NCI-H2196 (cell line): ENCODE measurements around the gene ATP6V0E2.
"Not testable (repeated sequence)": the region's sequence is repeated elsewhere in the genome, so short reads cannot be mapped to it uniquely, and the experiment has no call there.

Experiments used
- DNase-seq: peaks from one replicate; lab custom pipeline; 2025; ENCODE audit not compliant: unreplicated experiment; lab: John Stamatoyannopoulos, UW

Gene ATP6V0E2

DNA sequence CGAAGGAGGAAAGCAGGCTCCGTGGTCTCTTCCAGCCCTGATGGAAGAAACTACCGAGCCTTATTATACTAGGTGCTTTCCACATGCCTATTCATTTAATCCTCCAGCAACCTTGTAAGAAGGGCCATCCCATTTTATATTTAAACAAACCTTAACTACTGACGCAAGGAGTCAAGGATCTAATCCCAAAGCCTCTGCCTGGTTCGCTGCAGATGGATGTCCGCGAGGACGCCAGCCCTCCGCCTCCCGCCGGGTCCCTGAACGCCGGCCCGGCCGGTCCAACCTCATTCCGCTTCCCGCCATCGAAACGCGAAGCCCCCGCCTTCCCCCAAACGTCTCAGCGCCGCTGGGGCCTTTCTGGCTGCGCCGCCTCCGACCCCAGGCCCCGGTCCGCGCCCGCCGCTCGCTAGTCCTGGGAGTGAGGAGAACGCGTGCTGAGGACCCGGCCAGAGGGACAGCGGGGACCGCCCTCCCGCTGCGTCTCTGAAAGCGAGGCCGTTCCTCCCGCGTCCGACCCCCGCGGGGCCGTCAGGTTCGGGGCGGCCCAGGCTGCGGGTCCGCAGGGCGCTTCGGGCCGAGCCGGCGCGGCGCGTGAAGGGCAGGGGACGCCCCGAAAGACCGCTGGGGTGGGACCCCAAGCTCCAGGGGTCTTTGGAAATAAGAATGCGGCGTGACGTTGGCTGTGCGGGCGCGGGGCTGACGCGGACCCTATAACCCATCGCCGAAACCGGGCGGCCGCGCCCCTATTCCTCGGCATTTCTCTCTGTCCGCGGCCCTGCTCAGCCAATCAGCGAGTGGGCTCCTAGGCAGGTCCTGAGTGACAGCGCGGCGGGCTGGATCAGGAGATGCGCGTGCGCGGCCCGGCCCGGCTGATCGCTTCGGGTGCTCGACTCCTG is at the start of gene ATP6V0E2:
TSS of gene ATP6V0E2 (plus strand) at position 896 of the 896 bp plus-strand sequence. CDS start 97 bp downstream, outside the sequence.
- peak; percentile 95 for DNase-seq

DNA sequence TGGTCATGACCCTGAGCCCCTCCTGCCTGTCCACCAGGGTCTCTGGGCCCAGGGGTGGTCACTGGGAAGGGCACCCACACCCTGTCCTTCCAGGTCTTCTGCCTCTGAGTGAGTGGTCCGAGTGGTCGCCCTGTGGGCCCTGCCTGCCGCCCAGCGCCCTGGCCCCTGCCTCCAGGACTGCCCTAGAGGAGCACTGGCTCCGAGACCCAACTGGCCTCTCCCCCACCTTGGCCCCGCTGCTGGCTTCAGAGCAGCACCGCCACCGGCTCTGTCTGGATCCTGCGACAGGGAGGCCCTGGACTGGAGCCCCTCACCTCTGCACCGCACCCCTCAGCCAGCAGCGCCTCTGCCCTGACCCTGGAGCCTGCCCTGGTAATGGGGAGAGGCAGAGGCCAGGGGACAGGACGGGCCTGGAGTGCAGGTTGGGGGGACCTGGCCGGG is 49.4 kb upstream of the ATP6V0E2 start:
- DNase-seq = no peak

DNA sequence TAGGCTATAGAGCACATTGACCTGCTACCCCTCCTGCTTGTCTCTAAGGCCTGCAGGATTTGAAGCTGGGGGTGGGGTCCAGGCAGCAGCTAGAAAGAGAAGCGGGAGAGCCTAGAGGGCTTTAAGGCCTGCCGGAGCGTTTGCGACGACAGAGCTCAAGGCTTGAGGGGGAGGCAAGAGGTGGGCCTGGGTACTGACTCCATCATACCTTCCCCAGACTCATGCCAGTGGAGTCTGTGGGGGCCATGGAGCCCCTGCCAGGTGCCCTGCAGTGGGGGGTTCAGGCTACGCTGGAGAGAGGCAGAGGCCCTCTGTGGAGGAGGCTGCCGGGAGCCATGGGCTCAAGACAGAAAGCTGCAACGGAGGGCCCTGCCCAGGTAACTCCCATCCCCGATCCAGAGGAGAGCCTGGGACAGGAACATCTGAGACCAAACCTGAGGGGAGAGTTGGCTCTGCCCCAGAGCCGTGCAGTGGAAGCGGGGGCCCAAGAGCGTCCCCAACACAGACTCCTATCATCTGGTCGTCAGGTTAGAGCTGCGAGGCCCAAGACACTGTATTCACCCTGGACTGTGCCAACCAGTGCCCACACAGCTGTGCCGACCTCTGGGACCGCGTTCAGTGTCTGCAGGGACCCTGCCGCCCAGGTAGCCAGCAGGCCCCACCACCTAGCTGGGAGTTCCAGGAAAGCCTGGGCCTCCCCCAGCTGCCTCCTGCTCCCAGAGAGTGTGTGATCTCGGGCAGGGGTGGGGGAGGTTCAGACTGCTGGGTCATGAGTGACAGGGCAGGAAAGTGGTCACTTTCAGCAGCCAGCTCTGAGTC is 48.8 kb upstream of the ATP6V0E2 start:
- DNase-seq = no peak

DNA sequence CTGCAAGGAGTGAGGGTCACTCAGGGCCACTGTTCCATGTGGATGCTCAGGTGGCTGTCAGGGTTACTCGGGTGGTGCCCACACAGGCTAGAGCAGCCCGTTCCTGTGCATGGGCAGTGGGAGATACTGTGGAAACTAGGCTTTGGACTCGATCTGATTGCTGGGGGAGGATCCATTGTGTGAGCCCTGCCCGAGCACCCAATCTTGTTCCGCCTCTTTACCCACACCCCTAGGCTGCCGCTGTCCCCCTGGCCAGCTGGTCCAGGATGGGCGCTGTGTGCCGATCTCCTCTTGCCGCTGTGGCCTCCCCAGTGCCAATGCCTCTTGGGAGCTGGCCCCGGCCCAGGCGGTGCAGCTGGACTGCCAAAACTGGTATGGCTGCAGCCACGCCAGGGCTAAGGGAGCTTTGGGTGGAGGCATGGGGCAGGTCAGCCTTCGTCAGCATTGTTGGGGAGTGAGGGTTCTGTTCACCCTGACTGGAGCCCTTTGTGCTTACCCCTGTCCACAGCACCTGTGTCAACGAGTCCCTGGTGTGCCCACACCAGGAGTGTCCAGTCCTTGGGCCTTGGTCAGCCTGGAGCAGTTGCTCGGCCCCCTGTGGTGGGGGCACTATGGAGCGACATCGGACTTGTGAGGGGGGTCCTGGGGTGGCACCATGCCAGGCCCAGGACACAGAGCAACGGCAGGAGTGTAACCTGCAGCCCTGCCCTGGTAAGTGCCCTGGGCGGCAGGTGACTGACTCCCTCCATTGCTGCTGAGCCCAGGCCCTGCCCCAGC is 48.0 kb upstream of the ATP6V0E2 start:
- DNase-seq = no peak

DNA sequence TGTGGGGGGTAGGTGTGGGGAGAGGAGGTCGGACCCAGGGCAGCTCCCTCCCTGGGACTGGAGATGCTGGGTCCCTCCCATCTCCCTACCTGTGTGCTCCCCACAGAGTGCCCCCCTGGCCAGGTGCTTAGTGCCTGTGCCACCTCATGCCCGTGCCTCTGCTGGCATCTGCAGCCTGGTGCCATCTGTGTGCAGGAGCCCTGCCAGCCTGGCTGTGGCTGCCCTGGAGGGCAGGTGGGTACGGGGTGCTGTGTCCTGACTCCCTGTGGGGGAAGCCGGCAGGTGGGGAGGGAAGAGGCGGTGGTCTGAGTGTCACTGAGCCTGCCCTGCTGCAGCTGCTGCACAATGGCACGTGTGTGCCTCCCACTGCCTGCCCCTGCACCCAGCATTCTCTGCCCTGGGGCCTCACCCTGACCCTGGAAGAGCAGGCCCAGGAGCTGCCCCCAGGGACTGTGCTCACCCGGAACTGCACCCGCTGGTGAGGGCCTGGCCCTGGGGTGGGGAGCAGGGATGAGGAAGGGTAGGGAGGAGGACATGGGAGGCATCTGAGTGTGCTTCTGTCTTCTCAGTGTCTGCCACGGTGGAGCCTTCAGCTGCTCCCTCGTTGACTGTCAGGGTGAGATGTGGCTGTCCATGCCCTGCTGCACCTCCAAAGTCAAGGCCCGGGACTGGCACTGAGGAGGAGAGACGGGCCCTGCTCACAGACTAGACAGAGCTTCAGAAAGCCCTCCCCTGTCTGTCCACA is 47.3 kb upstream of the ATP6V0E2 start:
- DNase-seq = no peak

DNA sequence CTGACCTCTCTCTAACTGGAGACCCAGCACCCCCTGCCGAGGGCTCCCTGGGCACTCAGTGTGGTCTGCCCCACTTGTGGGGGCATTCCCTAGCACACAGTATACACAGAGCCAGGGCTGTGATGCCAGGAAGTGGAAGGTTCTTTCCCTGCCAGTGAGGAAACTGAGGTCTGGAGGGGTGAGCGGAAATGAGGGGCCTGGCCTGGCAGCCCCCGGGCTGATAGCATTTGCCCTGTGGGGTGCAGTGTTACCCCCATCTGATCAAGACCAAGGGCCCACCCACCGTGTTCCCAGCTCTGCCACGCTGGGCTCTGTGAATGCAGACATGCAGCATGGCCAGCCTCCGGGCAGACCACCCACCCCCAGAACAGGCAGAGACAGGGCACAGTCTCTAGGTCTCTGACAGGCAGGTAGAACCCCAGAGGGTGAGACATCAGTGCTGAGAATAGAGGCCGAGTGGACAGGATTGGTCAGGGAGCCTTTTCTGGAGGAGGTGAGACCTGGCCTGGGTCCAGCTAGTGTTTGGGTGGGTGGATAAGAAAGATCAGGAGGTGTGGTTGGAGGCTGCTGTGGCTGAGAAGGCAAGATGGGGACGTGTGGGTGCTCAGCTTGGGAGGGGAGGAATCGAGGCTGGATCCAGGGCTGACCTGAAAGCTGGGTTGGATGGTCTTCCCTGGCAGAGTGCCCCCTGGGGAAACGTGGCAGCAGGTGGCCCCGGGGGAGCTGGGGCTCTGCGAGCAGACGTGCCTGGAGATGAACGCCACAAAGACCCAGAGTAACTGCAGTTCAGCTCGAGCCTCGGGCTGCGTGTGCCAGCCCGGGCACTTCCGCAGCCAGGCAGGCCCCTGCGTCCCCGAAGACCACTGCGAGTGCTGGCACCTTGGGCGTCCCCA is 46.4 kb upstream of the ATP6V0E2 start:
- no peak for DNase-seq

DNA sequence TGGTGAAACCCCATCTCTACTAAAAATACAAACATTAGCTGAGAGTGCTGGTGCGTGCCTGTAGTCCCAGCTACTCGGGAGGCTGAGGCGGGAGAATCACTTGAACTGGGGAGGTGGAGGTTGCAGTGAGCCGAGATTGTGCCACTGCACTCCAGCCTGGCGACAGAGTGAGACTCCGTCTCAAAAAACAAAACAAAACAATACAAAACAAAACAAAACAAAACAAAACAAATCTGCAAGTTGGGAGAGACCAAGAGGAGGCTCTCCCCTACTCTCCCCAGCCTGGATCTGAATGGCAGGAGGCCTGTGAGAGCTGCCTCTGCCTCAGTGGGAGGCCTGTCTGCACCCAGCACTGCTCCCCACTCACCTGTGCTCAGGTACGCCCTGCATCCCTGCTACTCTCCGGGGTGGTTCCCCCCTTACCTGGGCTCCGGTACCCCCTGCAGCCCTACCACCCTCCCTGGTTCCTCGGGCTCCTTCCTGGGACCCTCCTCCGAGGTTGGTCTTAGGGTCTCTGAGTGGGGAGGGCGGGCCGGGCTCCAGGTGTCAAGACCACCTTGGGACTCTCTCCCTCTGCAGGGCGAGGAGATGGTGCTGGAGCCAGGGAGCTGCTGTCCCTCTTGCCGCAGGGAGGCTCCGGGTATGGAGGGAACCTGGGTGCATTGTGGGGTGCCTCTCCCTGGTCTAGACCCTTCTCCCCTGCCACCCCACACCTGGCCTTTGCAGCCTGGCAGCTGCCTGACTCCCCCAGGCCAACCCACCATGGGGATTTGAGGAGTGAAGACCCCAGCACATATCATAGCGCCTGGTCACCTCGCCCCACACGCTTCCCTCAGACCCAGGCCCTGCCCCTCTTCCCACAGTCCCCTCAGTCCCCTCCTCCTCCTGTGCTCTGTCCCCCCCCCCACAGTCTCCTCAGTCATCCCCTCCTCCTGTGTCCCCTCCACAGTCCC is 45.1 kb upstream of the ATP6V0E2 start:
- no peak for DNase-seq

DNA sequence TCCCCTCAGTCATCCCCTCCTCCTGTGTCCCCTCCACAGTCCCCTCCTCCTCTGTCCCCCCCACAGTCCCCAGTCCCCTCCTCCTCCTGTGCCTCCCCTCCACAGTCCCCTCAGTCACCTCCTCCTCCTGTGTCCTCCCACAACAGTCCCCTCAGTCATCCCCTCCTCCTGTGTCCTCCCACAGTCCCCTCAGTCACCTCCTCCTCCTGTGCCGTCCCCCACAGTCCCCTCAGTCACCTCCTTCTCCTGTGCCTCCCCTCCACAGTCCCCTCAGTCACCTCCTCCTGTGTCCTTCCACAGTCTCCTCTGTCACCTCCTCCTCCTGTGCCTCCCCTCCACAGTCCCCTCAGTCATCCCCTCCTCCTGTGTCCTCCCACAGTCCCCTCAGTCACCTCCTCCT is 43.2 kb upstream of the ATP6V0E2 start:
- not testable (repeated sequence) for DNase-seq

DNA sequence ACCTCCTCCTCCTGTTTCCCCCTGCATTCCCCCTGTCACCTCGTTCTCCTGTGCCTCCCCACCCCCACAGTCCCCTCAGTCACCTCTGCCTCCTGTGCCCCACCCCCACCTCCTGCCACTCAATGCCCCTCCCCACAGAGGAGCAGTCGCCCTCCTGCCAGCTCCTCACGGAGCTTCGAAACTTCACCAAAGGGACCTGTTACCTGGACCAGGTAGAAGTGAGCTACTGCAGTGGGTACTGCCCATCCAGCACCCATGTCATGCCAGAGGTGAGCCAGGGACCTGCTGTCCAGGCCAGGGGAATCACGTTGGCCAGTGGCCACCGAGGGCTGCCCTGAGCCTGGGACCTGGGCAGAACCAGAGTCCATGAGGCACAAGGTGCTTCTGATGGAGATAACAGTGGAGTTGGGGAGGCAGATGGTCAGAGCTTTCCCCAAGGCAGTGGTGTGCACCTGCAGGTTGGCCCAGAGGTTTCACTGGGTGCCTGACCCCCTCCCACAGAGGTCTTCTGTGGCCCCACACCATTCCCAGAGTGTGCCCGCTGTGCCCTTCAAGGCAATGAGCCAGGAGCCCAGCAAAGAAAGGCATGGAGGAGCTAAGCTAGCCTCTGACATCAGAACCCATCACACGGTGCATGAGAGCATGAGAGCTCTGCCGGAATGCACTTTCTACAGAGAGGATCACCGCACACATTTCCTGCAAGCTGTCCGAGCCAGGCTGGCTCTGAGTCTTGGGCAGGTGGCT is 42.6 kb upstream of the ATP6V0E2 start:
- DNase-seq = no peak

DNA sequence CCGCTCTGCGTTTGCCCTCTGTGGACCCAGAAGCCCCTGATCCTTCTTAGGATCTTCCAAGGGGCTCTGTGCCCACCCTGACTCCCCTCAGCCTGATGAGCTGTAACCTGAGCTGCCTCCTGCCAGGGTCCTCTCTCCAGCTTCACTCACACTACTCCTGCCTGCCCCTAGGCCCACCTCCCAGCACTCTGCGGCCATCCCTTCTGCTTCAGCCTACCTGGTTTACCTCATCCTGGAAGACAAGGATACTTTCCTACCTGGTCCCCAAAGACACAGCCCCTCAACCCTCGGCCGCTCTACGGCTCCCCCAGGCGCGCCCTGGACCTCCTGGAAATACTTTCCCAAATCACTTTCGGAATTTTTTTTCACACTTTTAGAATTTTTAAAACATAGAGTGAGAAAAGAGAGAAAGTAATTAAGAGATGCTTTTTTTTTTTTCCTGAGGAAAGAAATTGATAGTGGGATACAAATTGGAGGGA is 42.0 kb upstream of the ATP6V0E2 start:
- DNase-seq = no peak

DNA sequence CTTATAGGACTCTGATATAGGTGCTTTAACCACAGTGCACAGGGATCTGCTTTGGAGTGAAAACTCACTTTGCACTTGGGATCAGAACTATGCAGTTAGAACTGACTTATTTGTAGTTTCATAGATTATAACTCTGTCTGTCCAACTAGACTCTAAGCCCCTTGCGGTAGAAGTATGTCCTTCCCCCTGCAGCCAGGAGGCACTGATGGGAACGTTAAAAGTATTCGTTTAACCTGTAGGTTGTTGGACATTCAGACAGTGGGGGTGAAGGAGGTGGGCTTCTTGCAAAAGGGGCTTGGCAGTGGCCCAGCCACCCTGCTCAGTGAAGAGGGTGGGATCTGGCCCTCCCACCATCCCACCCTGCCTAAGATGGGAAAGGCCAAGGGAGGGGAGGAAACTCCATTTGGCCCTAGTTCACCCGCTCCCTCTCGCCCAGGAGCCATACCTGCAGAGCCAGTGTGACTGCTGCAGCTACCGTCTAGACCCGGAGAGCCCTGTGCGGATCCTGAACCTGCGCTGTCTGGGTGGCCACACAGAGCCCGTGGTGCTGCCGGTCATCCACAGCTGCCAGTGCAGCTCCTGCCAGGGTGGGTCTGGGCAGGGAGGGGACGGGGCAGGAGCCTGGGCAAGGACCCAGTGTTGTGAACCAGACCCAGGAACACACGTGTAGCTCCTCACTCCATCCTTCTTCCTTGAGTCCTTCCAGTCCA is 41.3 kb upstream of the ATP6V0E2 start:
- no peak for DNase-seq

DNA sequence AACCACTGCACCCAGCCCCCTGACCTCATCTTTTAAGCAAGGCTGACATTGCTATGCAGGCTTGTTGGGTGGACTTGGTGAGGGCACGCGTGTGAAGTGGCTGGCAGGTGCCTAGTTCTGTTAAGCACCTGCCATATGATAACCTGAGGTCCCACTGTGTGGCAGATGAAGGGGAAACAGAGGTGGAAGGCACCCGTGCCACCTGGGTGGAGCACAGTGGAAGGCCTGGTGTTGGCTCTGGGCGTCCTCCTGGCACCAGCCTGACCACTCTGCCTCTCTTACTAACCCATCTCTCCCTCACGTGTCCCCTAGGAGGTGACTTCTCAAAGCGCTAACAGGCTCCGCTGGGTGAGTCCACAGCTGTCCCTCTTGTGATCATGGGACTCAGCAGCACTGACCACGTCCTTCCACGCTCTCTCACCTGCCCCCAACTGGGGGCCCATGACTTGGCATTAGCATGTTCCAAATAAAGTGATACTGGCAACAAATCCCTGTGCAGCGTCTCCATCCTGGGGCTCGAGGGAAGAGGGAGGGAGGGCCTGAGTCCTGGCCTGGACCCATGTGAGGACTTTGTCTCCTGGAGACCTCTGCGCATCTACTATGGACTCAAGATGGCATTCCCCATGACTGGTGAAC is 40.2 kb upstream of the ATP6V0E2 start:
- no peak for DNase-seq

DNA sequence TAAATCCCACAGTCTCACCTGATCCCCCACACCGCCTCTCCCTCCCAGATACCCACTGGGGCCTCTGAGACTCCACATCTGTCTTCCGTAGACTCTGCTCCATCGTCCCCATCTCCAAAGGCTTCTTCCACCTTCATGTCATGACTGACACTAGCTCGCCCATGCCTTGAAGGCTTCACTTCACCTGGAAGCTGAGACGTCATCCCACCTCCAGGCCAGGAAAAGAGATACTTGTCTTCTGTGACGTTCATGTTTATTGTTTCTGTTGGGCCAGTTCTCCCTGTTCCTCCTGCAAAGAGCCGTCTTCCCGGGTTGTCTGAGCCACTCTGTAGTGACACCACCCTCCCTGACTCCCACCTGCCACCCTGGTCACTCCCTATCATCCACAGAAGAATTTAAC is 39.2 kb upstream of the ATP6V0E2 start:
- DNase-seq = no peak

DNA sequence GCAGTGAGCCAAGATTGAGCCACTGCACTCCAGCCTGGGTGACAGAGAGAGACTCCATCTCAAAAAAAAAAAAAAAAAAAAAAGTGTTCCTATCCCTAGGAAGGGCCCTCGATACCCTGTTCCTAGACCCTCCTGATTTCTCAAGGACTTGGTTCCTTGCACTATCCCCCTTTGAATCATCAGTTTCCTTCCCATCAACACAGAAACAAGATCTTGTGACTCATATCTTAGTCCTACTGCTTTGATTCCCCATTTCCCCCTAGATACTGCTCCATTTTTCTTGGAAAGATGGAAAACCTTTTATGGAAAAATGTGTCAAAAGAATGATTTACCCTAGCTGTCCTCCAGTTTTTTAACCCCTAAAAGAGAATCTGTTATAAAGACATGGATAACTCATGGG is 37.3 kb upstream of the ATP6V0E2 start:
- DNase-seq = no peak

DNA sequence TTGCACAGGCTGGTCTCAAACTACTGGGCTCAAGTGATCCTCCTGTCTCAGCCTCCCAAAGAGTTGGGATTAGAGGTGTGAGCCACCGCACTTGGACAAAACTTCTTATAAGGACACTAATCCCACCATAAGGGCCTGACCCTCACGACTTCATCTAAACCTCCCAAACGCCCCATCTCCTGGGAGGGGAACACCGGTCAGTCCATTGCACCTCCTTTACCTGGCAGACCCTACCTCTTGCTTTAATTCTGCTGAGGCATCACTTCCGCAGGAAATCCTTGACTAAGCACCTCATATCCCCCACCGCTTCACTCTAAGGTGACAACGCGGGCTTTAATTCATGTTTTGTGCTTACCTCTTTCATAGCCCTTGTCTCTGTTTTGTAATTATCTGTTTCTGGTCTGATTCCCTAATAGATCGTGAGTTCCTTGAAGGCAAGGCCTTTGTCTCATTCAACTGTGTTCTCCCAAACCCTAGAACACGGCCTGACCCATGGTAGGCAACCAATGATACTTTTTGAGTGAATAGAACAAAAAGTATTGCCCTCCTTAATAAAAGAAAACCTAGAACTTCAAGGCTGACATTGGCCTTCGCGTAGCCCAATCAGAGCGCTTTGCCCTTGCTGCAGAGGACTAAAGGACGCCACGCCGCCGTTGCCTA is 36.1 kb upstream of the ATP6V0E2 start:
- DNase-seq = no peak
